Fibroblast of lung (primary cell): ENCODE results near the gene MCF2L. TPM values are rescaled to one million over a fixed set of nuclear protein-coding genes. Genes with fewer than 3 reads are reported as not detected.

Experiments
- DNase-seq, 2 donors: peaks; one replicate each; pipeline versions ENCODE4 v3.0.0 to v3.0.0-alpha.2; 2010; ENCODE audit warnings: low read depth in 2 of 2
- H2AFZ ChIP-seq: 2 replicates; pipeline ENCODE4 v1.5.1; 2012; ENCODE audit warnings: low read length, control low read depth, inconsistent platforms
- H3K27ac ChIP-seq: 2 replicates; pipeline ENCODE4 v1.5.1; 2011; ENCODE audit warnings: low read length, control low read depth; ENCODE audit not compliant: insufficient read depth
- H3K27me3 ChIP-seq: 2 replicates; pipeline ENCODE4 v1.5.1; 2011; ENCODE audit warnings: mild to moderate bottlenecking, low read length; ENCODE audit not compliant: control insufficient read depth, insufficient read depth
- H3K36me3 ChIP-seq: 2 replicates; pipeline ENCODE4 v1.5.1; 2011; ENCODE audit warnings: low read length; ENCODE audit not compliant: control insufficient read depth, insufficient read depth
- H3K4me1 ChIP-seq: 2 replicates; pipeline ENCODE4 v1.5.1; 2011; ENCODE audit warnings: low read length; ENCODE audit not compliant: control insufficient read depth, insufficient read depth; ENCODE audit errors: extremely low read depth
- H3K4me2 ChIP-seq: 2 replicates; pipeline ENCODE4 v1.5.1; 2011; ENCODE audit warnings: low read length, control low read depth; ENCODE audit not compliant: insufficient read depth; ENCODE audit errors: extremely low read depth
- H3K4me3 ChIP-seq, 4 experiments: fragments of 200-600 bp in 1 of 4; sonication (generic) in 1 of 4; replicated peaks in 1 of 4; 2 replicates each; pipeline ENCODE4 v1.5.1; 2011 to 2016; ENCODE audit warnings: low read length in 4 of 4, low read depth in 3 of 4, mild to moderate bottlenecking in 3 of 4, control low read depth in 2 of 4, inconsistent platforms in 1 of 4, mixed read lengths in 1 of 4; ENCODE audit not compliant: insufficient read depth in 1 of 4; ENCODE audit errors: control extremely low read depth in 1 of 4
- H3K79me2 ChIP-seq: 2 replicates; pipeline ENCODE4 v1.5.1; 2012; ENCODE audit warnings: mild to moderate bottlenecking, low read length, inconsistent platforms; ENCODE audit not compliant: control insufficient read depth, insufficient read depth
- H3K9ac ChIP-seq: 2 replicates; pipeline ENCODE4 v1.5.1; 2011; ENCODE audit warnings: mild to moderate bottlenecking, low read length, control low read depth; ENCODE audit not compliant: insufficient read depth
- H3K9me3 ChIP-seq: 2 replicates; pipeline ENCODE4 v1.5.1; 2012; ENCODE audit warnings: low read depth, low read length; ENCODE audit not compliant: control insufficient read depth, insufficient read depth
- H4K20me1 ChIP-seq: 2 replicates; pipeline ENCODE4 v1.5.1; 2011; ENCODE audit warnings: low read length; ENCODE audit not compliant: control insufficient read depth, insufficient read depth; ENCODE audit errors: extremely low read depth
- EZH2 ChIP-seq: IDR thresholded peaks from 2 replicates; pipeline ENCODE4 v1.5.1; 2012; ENCODE audit warnings: low read length, control low read depth, mild to moderate bottlenecking; ENCODE audit errors: missing control alignments
- polyA plus RNA-seq, 2 donors: library from polyadenylated mRNA; depleted of rRNA in 1 of 2; stranded (reverse) in 1 of 2; unstranded in 1 of 2; fragments of >200 nt; gene quantifications; 2 replicates each; pipeline ENCODE4 v1.2.1, GENCODE V29; 2011 to 2012; ENCODE audit warnings: missing spikeins in 1 of 2
- total RNA-seq: library from RNA; depleted of rRNA; stranded (reverse); fragments of >200 nt; gene quantifications from 2 replicates; pipeline ENCODE4 v1.2.1, GENCODE V29; 2014
- TF ChIP-seq, protein P1 (sequence below), 2 donors: IDR thresholded peaks in 1 of 2; conservative IDR thresholded peaks in 1 of 2; 1 replicate in 1 of 2; 2 replicates in 1 of 2; pipeline ENCODE4 v1.5.1; 2011 to 2012; ENCODE audit warnings: low read length in 2 of 2, control low read depth in 1 of 2, inconsistent platforms in 1 of 2, low read depth in 1 of 2, mild to moderate bottlenecking in 1 of 2

The MCF2L gene
- total and polyA plus RNA-seq, 2 donors (not counting 1 experiment from before 2014, with no cell fraction given): 0.18 to 3.3 TPM

DNA sequence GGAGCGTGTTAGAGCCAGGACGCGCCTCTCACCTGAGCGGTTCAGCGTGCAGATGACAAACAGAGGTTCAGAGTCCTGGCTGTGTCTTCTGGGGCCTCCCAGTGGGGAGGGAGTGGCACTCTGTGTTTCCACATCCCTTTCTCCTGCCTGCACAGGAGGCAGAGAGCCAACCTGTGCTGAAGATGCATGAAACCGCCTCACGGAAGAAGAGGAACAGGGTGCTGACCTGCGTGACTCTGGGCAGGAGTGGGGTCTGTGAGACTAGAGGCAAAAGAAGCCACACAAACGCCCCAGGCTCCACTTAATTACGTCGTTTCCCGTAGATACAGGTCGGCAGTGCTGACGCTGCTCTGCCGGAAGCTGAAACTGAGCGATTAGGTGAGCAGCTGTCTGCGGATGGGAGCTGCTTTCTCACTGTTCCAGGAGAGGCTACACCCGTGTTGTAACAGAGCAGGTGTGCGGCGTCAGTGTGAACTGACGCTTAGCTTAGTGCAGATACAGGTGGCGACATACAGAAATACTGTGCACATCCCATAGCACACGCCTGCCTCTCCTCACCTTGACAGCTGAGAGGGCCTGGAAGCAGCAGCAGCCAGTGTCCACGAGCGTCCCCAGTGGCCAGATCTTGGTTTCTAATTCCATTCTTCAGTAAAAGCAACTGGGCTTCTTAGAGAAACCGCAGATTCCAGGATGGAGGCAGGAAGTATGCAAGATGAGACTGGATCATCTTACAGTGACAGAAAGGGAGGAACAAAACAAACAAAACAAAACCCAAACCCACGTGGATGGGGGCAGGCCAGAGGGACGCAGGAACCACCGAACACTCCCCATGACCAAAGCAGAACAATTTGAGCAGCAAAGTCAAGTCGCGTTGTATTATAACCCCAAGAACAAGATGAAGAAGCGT lies 37.7 kb upstream of the MCF2L start:
- no peak overlapping the region for H3K4me3 ChIP-seq
- H3K36me3 ChIP-seq: no peaks in the 10 kb centered on the region
- no peak overlapping the region for H3K4me2 ChIP-seq
- H3K27me3 ChIP-seq: peaks cover 10% of the 10 kb centered on the region
- H4K20me1 ChIP-seq: no peaks in the 10 kb centered on the region
- H2AFZ ChIP-seq: no peak overlapping the region
- peak; percentile 45 to 66 for DNase-seq
- TF ChIP-seq, protein P1, sequence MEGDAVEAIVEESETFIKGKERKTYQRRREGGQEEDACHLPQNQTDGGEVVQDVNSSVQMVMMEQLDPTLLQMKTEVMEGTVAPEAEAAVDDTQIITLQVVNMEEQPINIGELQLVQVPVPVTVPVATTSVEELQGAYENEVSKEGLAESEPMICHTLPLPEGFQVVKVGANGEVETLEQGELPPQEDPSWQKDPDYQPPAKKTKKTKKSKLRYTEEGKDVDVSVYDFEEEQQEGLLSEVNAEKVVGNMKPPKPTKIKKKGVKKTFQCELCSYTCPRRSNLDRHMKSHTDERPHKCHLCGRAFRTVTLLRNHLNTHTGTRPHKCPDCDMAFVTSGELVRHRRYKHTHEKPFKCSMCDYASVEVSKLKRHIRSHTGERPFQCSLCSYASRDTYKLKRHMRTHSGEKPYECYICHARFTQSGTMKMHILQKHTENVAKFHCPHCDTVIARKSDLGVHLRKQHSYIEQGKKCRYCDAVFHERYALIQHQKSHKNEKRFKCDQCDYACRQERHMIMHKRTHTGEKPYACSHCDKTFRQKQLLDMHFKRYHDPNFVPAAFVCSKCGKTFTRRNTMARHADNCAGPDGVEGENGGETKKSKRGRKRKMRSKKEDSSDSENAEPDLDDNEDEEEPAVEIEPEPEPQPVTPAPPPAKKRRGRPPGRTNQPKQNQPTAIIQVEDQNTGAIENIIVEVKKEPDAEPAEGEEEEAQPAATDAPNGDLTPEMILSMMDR (conservative IDR thresholded peaks at IDR 0.05 in 1 of 2, IDR thresholded peaks at IDR 0.05 in 1 of 2; ENCODE audit: low read depth in 1 of 2, low read length in 2 of 2): peak; percentile 52 to 76
- no peak for TF ChIP-seq EZH2
- H3K9me3 ChIP-seq: no peaks in the 10 kb centered on the region
- H3K9ac ChIP-seq: no peak overlapping the region
- H3K4me1 ChIP-seq: peaks cover 5% of the 10 kb centered on the region
- no peaks in the 10 kb centered on the region for H3K79me2 ChIP-seq
- H3K27ac ChIP-seq: no peak overlapping the region

DNA sequence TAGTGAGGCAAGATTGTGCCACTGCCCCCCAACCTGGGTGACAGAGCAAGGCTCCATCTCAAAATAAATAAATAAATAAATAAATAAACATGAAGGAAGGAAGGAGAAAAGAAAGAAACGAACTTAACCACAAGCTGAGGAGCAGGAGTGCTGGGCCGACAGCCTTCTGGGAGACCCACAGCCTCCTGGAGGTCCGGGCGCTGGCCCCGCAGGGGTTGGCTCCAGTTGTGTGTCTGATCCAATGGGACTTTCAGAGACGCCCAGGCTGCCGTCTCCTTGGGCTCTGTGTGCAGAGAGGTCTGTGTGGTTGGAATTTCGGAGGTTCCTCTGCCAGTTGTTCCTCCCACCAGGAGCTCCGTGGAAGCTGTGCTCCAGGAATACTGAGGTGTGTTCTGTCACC lies 36.0 kb upstream of the MCF2L start:
- H3K27me3 ChIP-seq: peaks cover 10% of the 10 kb centered on the region
- H4K20me1 ChIP-seq: no peaks in the 10 kb centered on the region
- H3K27ac ChIP-seq: no peak overlapping the region
- no peak overlapping the region for H3K4me2 ChIP-seq
- no peaks in the 10 kb centered on the region for H3K9me3 ChIP-seq
- H2AFZ ChIP-seq: no peak overlapping the region
- DNase-seq: no peak
- no peaks in the 10 kb centered on the region for H3K36me3 ChIP-seq
- no peak overlapping the region for H3K9ac ChIP-seq
- no peak overlapping the region for H3K4me3 ChIP-seq
- no peaks in the 10 kb centered on the region for H3K79me2 ChIP-seq
- TF ChIP-seq EZH2: no peak
- TF ChIP-seq, protein P1 (conservative IDR thresholded peaks at IDR 0.05 in 1 of 2, IDR thresholded peaks at IDR 0.05 in 1 of 2; ENCODE audit: low read depth in 1 of 2, low read length in 2 of 2): no peak
- peaks cover 5% of the 10 kb centered on the region for H3K4me1 ChIP-seq

DNA sequence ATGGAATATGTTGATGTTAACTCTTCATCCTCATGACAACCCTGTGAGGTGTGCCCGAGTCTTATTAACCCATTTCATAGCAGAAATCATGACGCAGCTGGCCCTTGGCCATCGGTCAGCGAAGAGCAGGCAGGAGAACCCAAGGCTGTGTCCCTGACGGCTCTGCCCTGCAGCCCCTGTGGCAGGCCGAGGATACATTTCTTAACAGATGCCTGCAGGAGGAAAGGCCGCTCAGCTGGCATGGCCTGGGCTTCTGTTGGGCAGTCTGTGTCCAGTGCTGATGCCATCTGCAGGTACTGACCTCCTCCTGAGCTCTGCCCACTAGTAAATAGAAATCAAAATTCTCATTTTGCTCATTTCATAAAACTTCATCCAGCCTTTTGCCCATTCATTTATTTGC lies 35.4 kb upstream of the MCF2L start:
- Histone ChIP-seq H3K27ac (no peak overlapping the region), H3K36me3 (no peaks in the 10 kb centered on the region)
- TF ChIP-seq, protein P1 (conservative IDR thresholded peaks at IDR 0.05 in 1 of 2, IDR thresholded peaks at IDR 0.05 in 1 of 2; ENCODE audit: low read depth in 1 of 2, low read length in 2 of 2): no peak
- no peak for TF ChIP-seq EZH2

More for the DNA sequence above, 35.4 kb upstream of the MCF2L start:
- H3K4me2 ChIP-seq: no peak overlapping the region
- H2AFZ ChIP-seq: no peak overlapping the region
- no peak for DNase-seq
- H3K9me3 ChIP-seq: no peaks in the 10 kb centered on the region
- no peaks in the 10 kb centered on the region for H4K20me1 ChIP-seq
- H3K4me3 ChIP-seq: no peak overlapping the region
- peaks cover 9% of the 10 kb centered on the region for H3K27me3 ChIP-seq
- no peak overlapping the region for H3K9ac ChIP-seq
- H3K79me2 ChIP-seq: no peaks in the 10 kb centered on the region
- peaks cover 5% of the 10 kb centered on the region for H3K4me1 ChIP-seq
